ENCODE results near the gene POLR1C.

The POLR1C gene

GRCh38 chr6:43471399-43471798 is 45.5 kb upstream of the POLR1C start:
- Histone ChIP-seq H3K79me2 (ENCODE audit: insufficient read depth, low read length) (no peaks in the 10 kb centered on the region), H3K9me2 (replicated peaks; ENCODE audit: insufficient read depth, low read length) (no peaks in the 10 kb centered on the region), H3K4me2 (ENCODE audit: low read depth, low read length, poor library complexity, severe bottlenecking) (no peak overlapping the region), H3K27ac (ENCODE audit: low read depth, low read length) (no peak overlapping the region), H3K27me3 (ENCODE audit: low read length) (no peaks in the 10 kb centered on the region), H3K9me3 (ENCODE audit: insufficient read depth, low read length) (no peaks in the 10 kb centered on the region), H3K36me3 (ENCODE audit: low read length) (no peaks in the 10 kb centered on the region), H4K20me1 (ENCODE audit: low read depth, low read length) (no peaks in the 10 kb centered on the region), H3K9ac (ENCODE audit: low read length) (no peak overlapping the region), H2AFZ (ENCODE audit: low read depth, low read length, severe bottlenecking) (no peak overlapping the region), H3K4me3 (ENCODE audit: insufficient read depth, low read length, poor library complexity, severe bottlenecking) (no peak overlapping the region), H3F3A (ENCODE audit: insufficient read depth) (peaks cover under 1% of the 10 kb centered on the region; the same call in 1 of the 2 replicates)
- TF ChIP-seq EZH2phosphoT487 (conservative IDR thresholded peaks at IDR 0.05; ENCODE audit: low read length) (no peak), CTCF (IDR thresholded peaks at IDR 0.05; ENCODE audit: insufficient read depth, low read length, poor library complexity, severe bottlenecking) (no peak)

GRCh38 chr6:43472515-43472914 is 44.4 kb upstream of the POLR1C start:
- 0 out of 2 replicates have a peak, but pooled peaks cover under 1% of the 10 kb centered on the region for H3K79me2 ChIP-seq (ENCODE audit: insufficient read depth, low read length)

GRCh38 chr6:43475516-43475915 is 41.4 kb upstream of the POLR1C start:
- H3K4me2 ChIP-seq (ENCODE audit: low read depth, low read length, poor library complexity, severe bottlenecking), result no peak overlapping the region
- peaks cover 15% of the 10 kb centered on the region for H3K79me2 ChIP-seq (ENCODE audit: insufficient read depth, low read length)
- H3K4me3 ChIP-seq (ENCODE audit: insufficient read depth, low read length, poor library complexity, severe bottlenecking), result no peak overlapping the region
- H3K9ac ChIP-seq (ENCODE audit: low read length), result no peak overlapping the region
- no peaks in the 10 kb centered on the region for H3K27me3 ChIP-seq (ENCODE audit: low read length)
- no peaks in the 10 kb centered on the region for H3K9me2 ChIP-seq (replicated peaks; ENCODE audit: insufficient read depth, low read length)
- no peaks in the 10 kb centered on the region for H4K20me1 ChIP-seq (ENCODE audit: low read depth, low read length)
- H3K27ac ChIP-seq (ENCODE audit: low read depth, low read length), result no peak overlapping the region
- TF ChIP-seq EZH2phosphoT487 (conservative IDR thresholded peaks at IDR 0.05; ENCODE audit: low read length) (no peak), CTCF (IDR thresholded peaks at IDR 0.05; ENCODE audit: insufficient read depth, low read length, poor library complexity, severe bottlenecking) (no peak)
- no peaks in the 10 kb centered on the region for H3K36me3 ChIP-seq (ENCODE audit: low read length)
- no peaks in the 10 kb centered on the region for H3K9me3 ChIP-seq (ENCODE audit: insufficient read depth, low read length)
- no peak overlapping the region for H2AFZ ChIP-seq (ENCODE audit: low read depth, low read length, severe bottlenecking)
- peaks cover 8% of the 10 kb centered on the region; the same call in 1 of the 2 replicates for H3F3A ChIP-seq (ENCODE audit: insufficient read depth)

More at GRCh38 chr6:43472515-43472914, 44.4 kb upstream of the POLR1C start:
- no peak for TF ChIP-seq CTCF (IDR thresholded peaks at IDR 0.05; ENCODE audit: insufficient read depth, low read length, poor library complexity, severe bottlenecking)
- no peak for TF ChIP-seq EZH2phosphoT487 (conservative IDR thresholded peaks at IDR 0.05; ENCODE audit: low read length)
- H4K20me1 ChIP-seq (ENCODE audit: low read depth, low read length), result no peaks in the 10 kb centered on the region
- no peaks in the 10 kb centered on the region for H3K9me3 ChIP-seq (ENCODE audit: insufficient read depth, low read length)
- H2AFZ ChIP-seq (ENCODE audit: low read depth, low read length, severe bottlenecking), result no peak overlapping the region
- H3K9me2 ChIP-seq (replicated peaks; ENCODE audit: insufficient read depth, low read length), result no peaks in the 10 kb centered on the region
- H3K36me3 ChIP-seq (ENCODE audit: low read length), result no peaks in the 10 kb centered on the region
- no peak overlapping the region for H3K27ac ChIP-seq (ENCODE audit: low read depth, low read length)
- H3K27me3 ChIP-seq (ENCODE audit: low read length), result no peaks in the 10 kb centered on the region
- H3K9ac ChIP-seq (ENCODE audit: low read length), result no peak overlapping the region
- peaks cover 8% of the 10 kb centered on the region; the same call in 1 of the 2 replicates for H3F3A ChIP-seq (ENCODE audit: insufficient read depth)
- no peak overlapping the region for H3K4me2 ChIP-seq (ENCODE audit: low read depth, low read length, poor library complexity, severe bottlenecking)
- no peak overlapping the region for H3K4me3 ChIP-seq (ENCODE audit: insufficient read depth, low read length, poor library complexity, severe bottlenecking)
